NCI-H226 (cell line): ENCODE measurements around the gene RTEL1.
"Not testable (repeated sequence)": the region's sequence is repeated elsewhere in the genome, so short reads cannot be mapped to it uniquely, and the experiment has no call there.

Experiments
- DNase-seq: peaks from one replicate; pipeline ENCODE4 v3.0.0-alpha.2; 2015

The RTEL1 gene

DNA sequence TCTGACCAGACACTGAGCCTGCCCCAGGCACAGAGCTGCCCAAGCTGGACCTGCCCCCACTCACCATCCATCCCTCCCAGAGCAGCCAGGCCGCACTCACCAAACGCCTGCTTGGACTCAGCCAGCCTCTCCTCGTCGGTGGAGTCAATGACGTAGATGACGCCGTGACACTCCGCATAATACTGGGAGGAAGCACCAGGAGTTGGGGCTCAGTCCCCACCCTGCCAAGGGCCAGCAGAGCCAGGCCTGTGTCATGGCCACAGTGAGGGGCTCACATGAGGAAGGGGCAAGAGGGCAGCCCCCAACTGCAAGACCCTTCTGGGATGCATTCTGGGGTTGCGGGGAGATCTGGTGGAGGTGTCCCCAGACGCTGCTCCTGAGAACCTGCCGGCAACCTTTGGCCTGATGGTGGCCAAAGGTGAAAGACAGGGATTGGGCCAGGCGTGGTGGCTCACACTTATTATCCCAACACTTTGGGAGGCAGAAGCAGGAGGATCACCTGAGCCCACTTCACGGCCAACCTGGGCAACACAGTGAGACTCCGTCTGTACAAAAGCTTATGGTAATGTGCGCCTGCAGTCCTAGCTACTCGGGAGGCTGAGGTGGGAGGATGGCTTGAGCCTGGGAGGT, 44.0 kb downstream of the RTEL1 start:
- no peak for DNase-seq

DNA sequence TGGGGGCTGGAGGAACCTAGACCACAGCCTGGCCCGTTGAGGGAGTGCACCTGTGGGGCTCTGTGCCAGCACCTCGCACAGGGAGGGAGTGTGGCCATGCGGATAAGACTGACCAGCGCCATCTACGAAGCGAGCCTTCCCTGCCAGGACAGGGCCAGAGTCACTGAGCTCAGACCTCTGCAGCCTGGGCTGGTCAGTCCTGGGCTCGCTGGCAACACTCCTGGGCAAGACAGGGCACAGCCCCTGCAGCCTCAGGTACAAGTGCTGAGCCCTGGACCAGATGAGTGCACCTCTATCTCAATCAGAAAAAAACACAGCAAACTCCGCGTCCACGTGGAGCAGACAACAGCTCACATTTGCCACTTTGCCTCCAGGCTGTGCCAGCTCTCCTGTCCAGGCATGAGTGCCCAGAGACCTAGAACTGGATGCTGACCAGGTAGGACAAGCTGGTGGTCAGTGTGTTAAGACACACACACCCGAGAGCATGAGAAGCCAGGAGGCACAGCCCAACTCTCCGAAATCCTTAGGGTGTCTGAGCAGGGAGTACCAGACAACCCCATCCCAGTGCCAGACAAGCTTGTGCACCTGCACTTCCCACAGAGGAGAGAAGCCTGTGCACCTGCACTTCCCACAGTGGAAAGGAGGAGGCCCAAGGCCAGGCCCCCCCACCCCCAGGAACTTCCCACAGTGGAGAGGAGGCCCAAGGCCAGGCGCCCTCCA, 44.8 kb downstream of the RTEL1 start:
- DNase-seq = no peak

DNA sequence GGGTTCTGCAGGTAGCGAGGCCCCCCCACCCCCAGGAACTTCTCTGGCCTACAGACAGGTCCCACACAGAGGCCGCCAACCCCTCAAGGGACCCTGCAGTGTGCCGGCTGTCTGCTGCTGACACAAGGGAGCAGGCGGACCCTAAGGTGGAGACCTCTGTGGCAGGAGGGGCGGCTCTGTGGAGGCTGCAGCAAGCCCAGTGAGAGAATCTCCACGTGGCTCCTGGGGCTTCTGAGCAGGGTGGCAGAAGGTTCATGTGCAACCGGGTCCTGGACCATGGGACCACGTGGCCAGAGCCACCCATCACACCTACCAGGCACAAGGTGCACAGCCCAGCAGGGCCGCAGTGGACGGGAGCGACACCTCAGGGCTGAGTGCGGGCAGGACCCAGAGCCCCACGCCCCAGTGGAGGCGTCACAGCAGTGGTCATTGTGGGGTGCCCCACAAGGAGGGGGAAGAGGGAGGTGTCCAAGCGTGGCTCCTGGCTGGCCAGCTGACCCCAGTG, 45.4 kb downstream of the RTEL1 start:
- no peak for DNase-seq

DNA sequence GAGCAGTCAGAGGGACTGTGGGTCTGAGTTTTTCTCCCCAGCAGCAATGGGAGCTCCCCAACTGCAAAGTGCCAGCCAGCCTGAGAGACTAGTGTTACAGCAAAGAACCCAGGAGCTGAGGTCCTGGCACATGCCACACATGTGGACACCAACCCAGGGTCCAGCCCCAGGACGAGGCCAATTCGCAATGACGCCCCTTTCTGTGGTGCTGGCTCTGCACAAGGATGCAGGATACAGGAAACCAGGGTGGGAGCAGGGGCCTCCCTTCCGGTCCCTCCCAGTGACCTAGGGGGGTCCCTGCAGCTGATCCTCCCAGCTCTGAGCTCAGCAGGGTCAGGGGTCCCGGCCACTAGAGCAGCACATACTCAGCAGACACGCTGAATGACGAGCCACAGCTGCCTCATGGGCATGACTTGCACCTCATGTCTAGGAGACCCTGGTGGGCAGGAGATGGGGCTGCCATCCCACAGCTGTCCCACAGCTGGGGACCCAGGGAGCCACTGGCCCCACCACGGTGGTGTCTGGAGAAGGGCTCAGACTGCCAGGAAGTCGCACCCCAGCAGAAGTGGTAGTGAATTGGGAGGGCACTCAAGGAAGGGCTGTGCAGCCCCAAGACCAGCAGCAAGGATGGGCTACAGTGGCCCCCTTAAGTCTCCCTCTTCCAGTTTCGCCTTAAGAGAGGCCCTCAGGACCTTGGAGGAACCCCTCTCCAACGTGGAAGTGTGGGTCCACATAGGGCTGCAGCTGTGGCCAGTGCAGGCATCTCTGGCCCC, 46.0 kb downstream of the RTEL1 start:
- no peak for DNase-seq

DNA sequence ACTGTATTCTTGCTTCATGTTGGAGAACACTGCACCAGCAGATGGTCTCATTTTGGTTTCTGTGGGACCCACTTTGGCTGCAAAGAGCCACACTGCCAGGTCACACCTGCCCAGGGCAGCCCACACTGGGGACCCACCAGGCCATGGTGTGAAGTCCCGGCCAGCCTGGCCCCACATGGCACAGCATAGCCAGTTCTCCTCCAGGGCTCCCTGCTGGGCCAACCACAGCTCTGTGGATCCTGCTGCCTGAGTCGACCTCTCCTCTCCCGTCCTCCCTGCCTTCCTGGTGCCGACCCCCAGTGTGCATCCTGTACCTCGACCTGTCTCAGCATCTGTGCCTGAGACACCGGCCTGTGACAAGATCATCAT, 46.6 kb downstream of the RTEL1 start:
- DNase-seq = no peak

DNA sequence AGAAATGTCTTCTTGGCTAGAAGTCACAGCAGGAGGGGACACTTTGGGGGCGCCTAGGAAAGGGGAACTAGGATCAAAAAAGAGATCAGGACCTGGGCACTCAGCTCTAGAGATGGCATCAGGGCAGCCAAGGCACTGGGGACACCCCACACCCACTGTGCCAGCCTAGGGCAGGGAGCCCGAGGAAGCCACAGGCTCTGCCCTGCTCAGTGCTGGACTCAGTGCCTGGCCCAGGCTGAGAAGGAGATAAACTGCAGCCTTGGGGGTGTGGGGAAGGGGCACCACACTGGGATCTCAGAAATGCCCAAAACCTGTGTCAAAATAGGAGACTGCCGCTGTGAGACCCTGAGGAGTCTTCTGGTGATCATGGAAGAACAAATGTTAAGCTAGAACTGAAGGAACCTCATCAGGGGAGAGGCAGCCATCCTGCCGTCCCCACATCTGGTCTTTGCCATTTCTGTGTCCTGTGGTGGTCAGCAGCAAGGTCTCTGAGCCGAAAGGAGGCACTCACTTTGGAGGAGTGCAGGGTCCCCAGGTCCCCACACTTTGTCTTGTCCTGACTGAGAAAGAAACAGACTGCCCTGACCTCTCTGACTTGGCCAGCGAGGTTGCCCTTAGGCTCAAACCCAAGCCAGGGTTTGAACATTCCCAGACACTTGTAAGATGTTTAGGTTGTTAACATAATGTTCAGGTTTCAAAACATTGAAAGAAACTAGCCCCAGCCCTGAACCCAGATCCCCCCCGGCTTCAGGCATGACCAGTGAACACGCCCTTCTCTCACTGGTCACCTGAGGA, 47.3 kb downstream of the RTEL1 start:
- no peak for DNase-seq

DNA sequence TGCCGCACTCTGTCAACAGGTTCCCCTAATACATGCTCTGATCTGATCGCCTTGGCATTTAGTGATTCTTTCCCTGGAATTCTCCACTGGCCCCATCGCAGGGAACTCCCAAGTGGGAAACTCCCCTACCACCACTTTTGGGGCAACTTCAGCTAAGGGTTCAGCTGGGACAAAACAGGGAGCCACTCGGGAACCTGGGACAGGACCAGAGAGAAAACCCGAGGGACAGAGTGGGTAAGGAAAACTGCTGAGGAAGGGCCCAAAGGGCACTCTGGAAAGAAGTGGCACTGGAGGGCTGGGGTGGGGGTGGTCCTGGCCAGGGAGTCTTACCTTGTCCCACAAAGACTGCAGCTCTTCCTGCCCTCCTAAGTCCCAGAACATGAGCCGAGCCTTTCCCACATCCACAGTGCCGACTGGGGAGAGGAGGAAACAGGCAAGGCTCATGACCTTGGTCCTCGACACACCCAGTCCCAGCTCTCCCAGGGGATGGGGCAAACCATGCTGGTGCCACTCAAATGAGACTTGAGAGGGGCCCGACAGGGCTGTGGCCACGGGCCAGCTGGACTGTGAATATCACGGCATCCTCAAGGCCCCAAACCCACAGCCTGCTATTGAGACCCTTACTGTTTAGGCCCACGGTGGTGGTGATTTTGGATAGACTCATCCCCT, 48.0 kb downstream of the RTEL1 start:
- DNase-seq = no peak

DNA sequence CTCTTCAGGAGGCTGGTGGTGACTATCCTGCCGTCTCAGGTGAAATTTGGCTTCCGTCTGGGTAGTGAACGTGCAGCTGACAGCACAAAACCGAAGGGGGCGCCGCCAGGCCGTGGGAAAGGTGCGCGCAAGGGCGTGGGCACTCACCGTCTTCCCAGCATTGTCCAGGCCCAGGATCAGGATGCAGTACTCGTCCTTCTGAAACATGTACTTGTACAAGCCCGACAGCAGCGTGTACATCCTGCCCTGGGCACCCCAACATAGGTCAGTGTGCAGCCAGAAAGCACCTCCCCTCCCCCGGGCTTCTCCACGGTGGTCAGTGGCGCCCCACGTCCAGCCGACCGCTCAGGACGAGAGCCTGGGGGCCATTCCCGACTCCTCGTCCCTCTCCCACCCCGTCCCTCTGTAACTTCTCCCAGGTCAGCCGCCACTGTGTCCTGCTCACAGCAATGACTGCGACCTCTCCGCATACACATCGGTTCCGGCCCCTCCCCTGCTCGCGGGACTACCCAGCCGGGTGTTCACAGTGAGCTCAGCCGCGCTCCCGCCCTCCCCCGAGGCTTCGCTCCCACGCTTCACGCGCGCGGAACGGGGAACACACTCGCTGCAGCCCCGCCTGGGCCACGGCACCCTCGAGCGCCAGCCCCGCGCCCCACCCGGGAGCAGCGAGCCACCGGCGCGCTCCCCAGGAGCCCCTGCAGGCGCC, 48.9 kb downstream of the RTEL1 start:
- no peak for DNase-seq

DNA sequence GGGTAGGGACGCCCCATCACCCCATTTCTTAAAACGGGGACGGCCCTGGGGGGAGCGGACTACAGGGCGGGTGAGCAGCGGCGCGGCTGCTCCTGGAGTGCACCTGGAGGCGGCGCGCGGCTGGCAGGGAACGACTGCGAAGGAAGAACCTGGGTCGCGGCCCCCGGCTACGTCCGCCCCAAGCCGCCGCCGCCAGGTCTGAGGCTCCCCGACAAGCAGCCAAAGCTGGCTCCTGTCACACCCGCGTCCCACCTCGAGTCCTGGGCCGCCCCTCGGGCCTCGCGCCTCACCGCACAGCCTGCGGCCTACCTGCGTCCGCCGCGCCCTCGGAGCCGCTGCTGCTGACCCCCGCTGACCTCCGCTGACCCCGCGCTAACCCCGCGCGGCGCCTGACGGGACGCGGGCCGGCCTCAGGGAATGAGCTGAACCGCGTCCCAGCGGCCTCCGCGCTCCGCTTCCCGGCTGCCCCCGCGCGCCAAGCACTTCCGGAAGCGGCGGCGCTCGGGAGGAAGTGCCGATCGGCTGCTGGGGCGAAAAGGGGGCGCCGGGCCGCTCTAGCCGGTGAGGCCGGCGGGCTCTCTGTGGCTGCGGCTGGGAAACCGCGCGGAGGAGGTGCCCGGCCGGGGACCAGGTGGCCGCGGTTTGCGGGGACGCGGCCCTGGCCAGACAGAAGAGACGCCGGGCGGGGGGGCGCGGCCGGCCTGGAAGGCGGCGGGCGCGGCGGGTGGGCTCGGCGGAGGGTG, 49.6 kb downstream of the RTEL1 start, which contains the start of the genes ARFRP1 and ZGPAT:
Gene ARFRP1 (minus strand): TSS at position 419 of the 743 bp plus-strand sequence. CDS start 885 bp downstream, outside the sequence.
Gene ZGPAT (plus strand): TSS at position 482 of the 743 bp plus-strand sequence. CDS start 542 bp downstream, outside the sequence.
- peak; percentile 89 for DNase-seq

DNA sequence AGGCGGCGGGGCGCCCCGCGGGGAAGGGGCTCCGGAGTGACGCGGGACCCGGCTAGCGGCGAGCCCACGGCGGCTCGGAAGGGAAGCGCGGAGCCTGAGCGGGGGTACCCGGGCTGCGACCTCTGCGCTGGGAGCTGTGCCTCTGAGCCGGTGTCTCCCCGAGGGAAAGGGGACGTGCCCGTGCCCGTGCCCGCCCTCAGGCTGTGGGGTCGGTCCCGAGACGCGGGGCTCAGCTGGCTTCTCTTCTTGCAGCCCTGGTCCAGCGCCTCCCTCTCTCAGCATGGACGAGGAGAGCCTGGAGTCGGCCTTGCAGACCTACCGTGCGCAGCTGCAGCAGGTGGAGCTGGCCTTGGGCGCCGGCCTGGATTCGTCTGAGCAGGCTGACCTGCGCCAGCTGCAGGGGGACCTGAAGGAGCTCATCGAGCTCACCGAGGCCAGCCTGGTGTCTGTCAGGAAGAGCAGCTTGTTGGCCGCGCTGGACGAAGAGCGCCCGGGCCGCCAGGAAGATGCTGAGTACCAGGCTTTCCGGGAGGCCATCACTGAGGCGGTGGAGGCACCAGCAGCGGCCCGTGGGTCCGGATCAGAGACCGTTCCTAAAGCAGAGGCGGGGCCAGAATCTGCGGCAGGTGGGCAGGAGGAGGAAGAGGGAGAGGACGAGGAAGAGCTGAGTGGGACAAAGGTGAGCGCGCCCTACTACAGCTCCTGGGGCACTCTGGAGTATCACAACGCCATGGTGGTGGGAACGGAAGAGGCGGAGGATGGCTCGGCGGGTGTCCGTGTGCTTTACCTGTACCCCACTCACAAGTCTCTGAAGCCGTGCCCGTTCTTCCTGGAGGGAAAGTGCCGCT, 50.4 kb downstream of the RTEL1 start:
- DNase-seq = no peak

DNA sequence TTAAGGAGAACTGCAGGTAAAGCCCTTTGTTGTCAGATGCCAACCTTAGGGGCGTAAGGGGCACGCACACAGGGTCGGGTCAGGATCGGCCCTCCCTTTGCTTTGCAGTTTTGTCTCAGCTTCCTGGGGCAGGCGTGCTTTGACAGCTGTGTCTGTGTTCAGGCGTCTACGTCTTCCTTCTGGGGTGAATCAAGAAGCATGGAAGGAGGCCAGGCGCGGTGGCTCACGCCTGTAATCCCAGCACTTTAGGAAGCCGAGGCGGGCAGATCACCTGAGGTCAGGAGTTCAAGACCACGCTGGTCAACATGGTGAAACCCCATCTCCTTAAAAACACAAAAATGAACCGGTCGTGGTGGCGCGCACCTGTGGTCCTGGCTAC, 51.0 kb downstream of the RTEL1 start:
- no peak for DNase-seq

DNA sequence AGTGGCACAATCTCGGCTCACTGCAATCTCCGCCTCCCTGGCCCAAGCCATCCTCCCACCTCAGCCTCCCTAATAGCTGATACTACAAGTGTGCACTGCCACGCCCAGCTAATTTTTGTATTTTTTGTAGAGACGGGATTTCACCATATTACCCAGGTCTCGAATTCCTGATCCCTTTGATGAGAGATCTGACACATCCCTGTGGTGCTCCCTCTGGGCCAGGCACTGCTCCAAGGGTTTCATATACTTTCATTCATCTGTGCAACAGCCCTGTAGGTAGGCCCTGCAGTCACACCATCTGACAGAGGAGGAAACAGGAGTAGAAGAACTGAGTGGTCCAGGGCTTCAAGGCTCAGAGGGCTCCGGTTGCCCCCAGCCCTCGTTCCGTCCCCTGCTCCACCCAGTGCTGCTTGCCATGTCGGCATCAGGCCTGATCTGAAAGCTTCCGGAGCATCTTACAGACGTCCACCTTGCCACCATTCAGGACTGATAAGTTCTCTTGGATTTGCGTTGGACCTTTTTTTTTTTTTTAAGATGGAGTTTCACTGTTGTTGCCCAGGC, 53.1 kb downstream of the RTEL1 start:
- no peak for DNase-seq

DNA sequence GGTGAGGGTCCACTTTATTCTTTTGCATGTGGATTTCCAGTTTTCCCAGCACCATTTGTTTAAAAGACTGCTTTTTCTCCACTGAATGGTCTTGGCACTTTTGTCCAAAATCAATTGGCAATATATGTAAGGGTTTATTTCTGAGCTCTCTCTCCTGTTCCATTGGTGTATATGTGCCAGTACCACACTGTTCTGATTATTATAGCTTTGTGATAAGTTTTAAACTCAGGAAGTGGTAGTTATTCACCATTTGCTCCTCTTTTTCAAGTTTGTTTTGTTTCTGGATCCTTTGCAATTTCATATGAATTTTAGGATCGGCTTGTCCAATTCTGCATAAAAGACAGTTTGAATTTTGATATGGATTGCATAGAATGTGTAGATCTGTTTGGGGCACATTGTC, 54.1 kb downstream of the RTEL1 start:
- no peak for DNase-seq

DNA sequence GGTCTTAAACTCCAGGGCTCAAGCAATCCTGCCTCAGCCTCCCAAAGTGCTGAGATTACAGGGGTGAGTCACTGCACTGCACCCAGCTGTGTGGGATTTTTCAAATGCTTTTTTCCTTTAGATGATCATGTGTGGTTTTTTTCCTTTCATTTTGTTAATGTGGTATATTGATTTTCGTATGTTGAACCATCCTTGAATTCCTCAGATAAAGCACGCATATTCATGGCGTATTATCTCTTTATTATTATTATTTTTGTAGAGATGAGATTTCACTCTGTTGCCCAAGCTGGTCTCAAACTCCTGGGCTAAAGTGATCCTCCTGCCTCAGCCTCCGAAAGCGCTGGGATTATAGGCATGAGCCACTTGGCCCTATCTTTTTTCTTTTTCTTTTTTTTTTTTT, 56.7 kb downstream of the RTEL1 start:
- DNase-seq = no peak

DNA sequence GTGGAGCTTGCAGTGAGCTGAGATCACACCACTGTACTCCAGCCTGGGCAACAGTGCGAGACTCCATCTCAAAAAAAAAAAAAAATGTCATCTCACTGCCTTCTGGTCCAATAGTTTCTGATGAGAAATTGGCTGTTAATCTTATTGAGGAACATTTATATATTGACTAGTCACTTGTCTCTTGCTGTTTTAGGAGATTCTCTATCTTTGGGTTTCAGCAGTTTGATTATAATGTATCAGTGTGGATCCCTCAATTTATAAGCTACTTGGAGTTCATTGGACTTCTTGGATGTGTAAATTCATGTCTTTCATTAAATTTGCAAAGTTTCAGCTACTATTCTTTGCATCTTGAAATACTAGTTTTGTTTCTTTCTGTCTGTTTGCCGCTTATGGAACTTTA, 60.9 kb downstream of the RTEL1 start:
- DNase-seq = no peak

DNA sequence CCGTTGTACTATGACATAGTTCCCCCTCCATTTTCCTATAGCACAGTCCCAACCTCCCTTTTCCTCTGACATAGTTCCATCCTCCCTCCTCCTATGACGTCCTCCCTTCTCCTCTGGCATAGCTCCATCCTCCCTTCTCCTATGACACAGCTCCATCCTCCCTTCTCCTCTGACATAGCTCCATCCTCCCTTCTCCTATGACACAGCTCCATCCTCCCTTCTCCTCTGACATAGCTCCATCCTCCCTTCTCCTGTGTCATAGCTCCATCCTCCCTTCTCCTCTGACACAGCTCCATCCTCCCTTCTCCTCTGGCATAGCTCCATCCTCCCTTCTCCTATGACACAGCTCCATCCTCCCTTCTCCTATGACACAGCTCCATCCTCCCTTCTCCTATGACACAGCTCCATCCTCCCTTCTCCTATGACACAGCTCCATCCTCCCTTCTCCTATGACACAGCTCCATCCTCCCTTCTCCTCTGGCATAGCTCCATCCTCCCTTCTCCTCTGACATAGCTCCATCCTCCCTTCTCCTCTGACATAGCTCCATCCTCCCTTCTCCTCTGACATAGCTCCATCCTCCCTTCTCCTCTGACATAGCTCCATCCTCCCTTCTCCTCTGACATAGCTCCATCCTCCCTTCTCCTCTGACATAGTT, 65.0 kb downstream of the RTEL1 start:
- DNase-seq = peak; percentile 28

DNA sequence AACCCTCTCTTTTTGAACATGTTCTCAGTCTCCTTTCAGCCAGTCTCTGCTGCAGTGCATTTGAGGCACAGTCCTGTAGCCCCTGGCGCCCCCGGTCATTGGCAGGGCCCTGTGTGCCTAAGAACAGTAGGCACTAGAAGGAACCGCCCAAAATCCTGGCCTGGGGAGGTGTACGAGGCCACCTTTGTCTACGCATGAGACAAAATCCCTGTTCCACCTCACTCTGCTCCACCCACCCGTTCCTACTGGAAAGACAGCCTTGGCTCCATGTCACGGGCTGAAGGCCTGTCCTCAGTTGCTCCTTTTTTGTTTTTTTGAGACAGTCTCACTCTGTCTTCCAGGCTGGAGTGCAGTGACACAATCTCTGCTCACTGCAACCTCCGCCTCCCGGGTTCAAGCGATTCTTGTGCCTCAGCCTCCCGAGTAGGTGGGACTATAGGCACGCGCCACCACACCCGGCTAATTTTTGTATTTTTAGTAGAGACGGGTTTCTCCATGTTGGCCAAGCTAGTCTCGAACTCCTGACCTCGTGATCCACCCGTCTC, 72.1 kb downstream of the RTEL1 start:
- DNase-seq = not testable (repeated sequence)

DNA sequence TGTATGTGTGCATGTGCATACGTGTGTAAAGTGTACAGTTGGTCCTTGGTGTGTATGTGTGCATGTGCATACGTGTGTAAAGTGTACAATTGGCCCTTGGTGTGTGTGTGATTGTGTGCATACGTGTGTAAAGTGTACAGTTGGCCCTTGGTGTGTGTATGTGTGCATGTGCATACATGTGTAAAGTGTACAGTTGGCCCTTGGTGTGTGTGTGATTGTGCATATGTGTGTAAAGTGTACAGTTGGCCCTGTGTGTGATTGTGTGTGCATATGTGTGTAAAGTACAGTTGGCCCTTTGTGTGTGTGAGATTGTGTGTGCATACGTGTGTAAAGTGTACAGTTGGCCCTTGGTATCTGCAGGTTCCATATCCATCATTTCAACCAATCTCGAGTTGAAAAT, 73.3 kb downstream of the RTEL1 start:
- no peak for DNase-seq
